HUES48 (cell line): Measurements from ENCODE around the gene CLEC4E.

Source experiments
- H3K27ac ChIP-seq: one replicate; pipeline ENCODE4 v1.7.0; 2013; ENCODE audit warnings: low read depth, low read length, inconsistent platforms
- H3K27me3 ChIP-seq: 2 replicates; pipeline ENCODE4 v1.6.1; 2013; ENCODE audit warnings: mild to moderate bottlenecking, low read length; ENCODE audit not compliant: control insufficient read depth, insufficient read depth
- H3K36me3 ChIP-seq: 2 replicates; pipeline ENCODE4 v1.6.1; 2013; ENCODE audit warnings: low read length; ENCODE audit not compliant: control insufficient read depth, insufficient read depth
- H3K4me1 ChIP-seq: 2 replicates; pipeline ENCODE4 v1.6.1; 2013; ENCODE audit warnings: mild to moderate bottlenecking, low read length; ENCODE audit not compliant: control insufficient read depth, insufficient read depth
- H3K4me3 ChIP-seq: 2 replicates; pipeline ENCODE4 v1.5.1; 2013; ENCODE audit warnings: mild to moderate bottlenecking, low read depth, low read length
- H3K9ac ChIP-seq: 2 replicates; pipeline ENCODE4 v1.6.1; 2013; ENCODE audit warnings: mild to moderate bottlenecking, low read depth, low read length, moderate library complexity
- H3K9me3 ChIP-seq: 2 replicates; pipeline ENCODE4 v1.6.1; 2013; ENCODE audit warnings: low read length; ENCODE audit not compliant: control insufficient read depth, insufficient read depth

CLEC4E gene

DNA sequence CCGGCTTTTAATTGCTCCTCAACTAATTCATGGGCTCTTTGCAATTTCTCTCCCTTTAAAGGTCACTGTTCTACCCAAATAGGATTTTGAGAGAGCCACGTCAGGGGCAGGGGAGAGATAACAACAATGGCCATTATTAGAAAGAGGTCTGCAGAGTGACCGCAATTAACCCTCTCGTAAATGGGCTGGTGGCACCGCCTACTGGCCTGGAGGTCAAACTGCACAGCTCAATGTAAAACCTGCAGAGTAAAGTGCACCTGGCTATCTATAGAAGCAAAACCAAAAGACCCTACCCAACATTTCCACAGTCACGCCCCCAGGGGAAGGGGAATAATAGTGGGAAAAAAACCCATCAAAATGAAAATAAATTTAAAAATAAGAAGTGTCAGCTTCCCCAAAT lies 21.6 kb upstream of the CLEC4E start:
- Histone ChIP-seq H3K4me1 (peaks cover 30% of the 10 kb centered on the region), H3K4me3 (no peak overlapping the region; the same call in 1 of the 2 replicates), H3K27ac (no peak overlapping the region), H3K9ac (no peak overlapping the region), H3K27me3 (no peaks in the 10 kb centered on the region), H3K9me3 (peaks cover 7% of the 10 kb centered on the region), H3K36me3 (no peaks in the 10 kb centered on the region)

DNA sequence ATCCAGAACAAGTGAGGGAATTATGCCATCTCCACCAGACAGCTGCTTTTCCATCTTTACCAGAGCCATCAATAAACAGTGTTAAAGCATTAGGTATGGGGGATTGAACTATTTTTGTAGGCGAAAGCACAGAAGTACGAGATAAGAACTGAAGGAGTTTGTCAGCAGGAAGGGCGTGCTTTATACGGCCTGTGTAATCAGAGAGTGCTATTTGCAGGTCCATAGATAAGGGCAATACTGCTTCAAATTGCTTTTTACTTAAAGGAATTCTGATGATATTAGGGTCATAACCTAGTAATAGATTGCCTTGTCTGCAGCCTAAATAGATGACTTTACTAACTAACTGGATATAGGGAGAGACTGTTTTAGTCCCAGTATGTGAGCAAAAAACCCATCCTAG lies 20.3 kb upstream of the CLEC4E start:
- no peaks in the 10 kb centered on the region for H3K36me3 ChIP-seq
- peaks cover 33% of the 10 kb centered on the region for H3K4me1 ChIP-seq
- 0 out of 2 replicates have a peak, but pooled peaks cover 5% of the 10 kb centered on the region for H3K9me3 ChIP-seq
- H3K4me3 ChIP-seq = no peak overlapping the region
- H3K9ac ChIP-seq = no peak overlapping the region
- no peak overlapping the region for H3K27ac ChIP-seq
- H3K27me3 ChIP-seq = no peaks in the 10 kb centered on the region

GRCh38 chr12:8559676-8560075 lies 19.0 kb upstream of the CLEC4E start:
- Histone ChIP-seq H3K9ac (no peak overlapping the region), H3K27ac (no peak overlapping the region), H3K9me3 (0 out of 2 replicates have a peak, but pooled peaks cover 5% of the 10 kb centered on the region), H3K27me3 (no peaks in the 10 kb centered on the region), H3K36me3 (no peaks in the 10 kb centered on the region), H3K4me3 (no peak overlapping the region), H3K4me1 (peaks cover 29% of the 10 kb centered on the region)

DNA sequence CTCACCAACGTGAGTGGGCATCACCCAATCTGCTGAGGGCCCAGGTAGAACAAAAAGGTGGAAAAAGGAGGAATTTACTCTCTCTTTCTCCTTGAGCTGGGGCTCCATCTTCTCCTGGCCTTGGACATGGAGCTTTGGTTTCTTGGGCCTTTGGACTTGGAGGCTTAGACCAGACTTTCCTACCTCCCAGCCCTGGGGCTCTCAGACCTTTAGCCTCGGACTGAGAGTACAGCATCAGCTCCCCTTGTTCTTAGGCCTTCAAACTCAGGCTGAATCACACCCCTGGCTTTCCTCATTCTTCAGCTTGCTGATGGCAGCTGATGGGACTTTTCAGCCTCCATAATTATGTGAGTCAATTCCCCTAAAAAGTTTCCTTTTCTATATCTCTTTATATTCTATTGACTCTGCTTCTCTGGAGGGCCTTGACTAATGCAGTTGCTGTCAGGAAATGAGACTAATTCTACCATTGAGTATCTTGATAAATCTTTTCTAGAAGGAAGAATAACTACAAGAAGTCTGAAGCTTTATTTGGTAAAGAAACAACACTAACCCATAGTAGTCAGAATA lies 15.9 kb upstream of the CLEC4E start:
- no peak overlapping the region for H3K27ac ChIP-seq
- H3K4me3 ChIP-seq = no peak overlapping the region
- no peaks in the 10 kb centered on the region for H3K9me3 ChIP-seq
- peaks cover 9% of the 10 kb centered on the region; the same call in 1 of the 2 replicates for H3K4me1 ChIP-seq
- H3K9ac ChIP-seq = no peak overlapping the region
- H3K36me3 ChIP-seq = no peaks in the 10 kb centered on the region
- H3K27me3 ChIP-seq = no peaks in the 10 kb centered on the region

DNA sequence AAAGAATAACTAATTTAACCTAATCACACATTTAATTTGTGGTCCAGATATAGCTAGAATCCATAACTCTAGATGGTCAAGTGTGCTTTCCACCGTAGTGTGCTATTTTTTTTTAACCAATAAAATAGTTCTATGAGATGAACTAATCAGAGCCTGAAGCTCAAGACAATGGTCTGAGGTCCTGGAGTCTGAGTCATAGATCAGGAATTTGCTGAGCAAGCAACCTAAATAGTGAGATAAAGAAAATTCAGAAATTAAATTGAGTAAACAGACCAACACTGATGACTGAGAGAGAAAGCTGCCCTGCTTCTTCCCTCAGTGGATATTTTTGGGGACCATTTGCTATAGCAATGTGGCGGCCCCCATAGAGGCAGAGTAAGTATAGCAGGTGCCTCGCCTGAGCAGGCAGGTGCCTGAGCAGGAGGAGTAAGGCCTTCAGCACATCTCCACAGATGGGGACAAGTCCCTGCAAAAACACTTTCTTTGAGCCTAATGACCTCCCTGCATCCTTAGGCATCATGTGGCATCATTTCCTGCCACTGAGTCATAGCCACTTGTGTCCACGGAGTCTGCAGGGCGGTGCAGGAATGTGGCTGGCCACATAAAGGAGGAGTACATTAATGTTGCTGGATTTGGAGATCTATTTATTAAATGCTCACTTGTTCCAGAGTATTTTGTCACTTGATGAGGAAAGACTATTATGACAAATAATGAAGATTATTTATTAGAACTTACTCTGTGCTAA lies 13.9 kb upstream of the CLEC4E start:
- Histone ChIP-seq H3K36me3 (no peaks in the 10 kb centered on the region), H3K9me3 (no peaks in the 10 kb centered on the region), H3K4me3 (no peak overlapping the region), H3K4me1 (peaks cover 9% of the 10 kb centered on the region; the same call in 1 of the 2 replicates), H3K9ac (no peak overlapping the region), H3K27me3 (no peaks in the 10 kb centered on the region), H3K27ac (no peak overlapping the region)

- Histone ChIP-seq H3K4me3 (no peak overlapping the region), H3K9me3 (no peaks in the 10 kb centered on the region), H3K27ac (no peak overlapping the region), H3K36me3 (no peaks in the 10 kb centered on the region), H3K27me3 (no peaks in the 10 kb centered on the region), H3K9ac (no peak overlapping the region), H3K4me1 (peaks cover 9% of the 10 kb centered on the region; the same call in 1 of the 2 replicates)
Observed at GRCh38 chr12:8553088-8553627, 12.5 kb upstream of the CLEC4E start.

- Histone ChIP-seq H3K9me3 (no peaks in the 10 kb centered on the region), H3K27me3 (no peaks in the 10 kb centered on the region), H3K4me1 (peaks cover 3% of the 10 kb centered on the region; the same call in 1 of the 2 replicates), H3K27ac (no peak overlapping the region), H3K36me3 (no peaks in the 10 kb centered on the region), H3K4me3 (no peak overlapping the region), H3K9ac (no peak overlapping the region)
Observed at GRCh38 chr12:8549381-8549780, 8.7 kb upstream of the CLEC4E start.

- no peak overlapping the region for H3K4me3 ChIP-seq
- H3K9me3 ChIP-seq = no peaks in the 10 kb centered on the region
- H3K9ac ChIP-seq = no peak overlapping the region
- no peaks in the 10 kb centered on the region for H3K27me3 ChIP-seq
- H3K4me1 ChIP-seq = peaks cover 4% of the 10 kb centered on the region; the same call in 1 of the 2 replicates
- H3K36me3 ChIP-seq = no peaks in the 10 kb centered on the region
- H3K27ac ChIP-seq = no peak overlapping the region
Observed at GRCh38 chr12:8548192-8548591, 7.5 kb upstream of the CLEC4E start.

DNA sequence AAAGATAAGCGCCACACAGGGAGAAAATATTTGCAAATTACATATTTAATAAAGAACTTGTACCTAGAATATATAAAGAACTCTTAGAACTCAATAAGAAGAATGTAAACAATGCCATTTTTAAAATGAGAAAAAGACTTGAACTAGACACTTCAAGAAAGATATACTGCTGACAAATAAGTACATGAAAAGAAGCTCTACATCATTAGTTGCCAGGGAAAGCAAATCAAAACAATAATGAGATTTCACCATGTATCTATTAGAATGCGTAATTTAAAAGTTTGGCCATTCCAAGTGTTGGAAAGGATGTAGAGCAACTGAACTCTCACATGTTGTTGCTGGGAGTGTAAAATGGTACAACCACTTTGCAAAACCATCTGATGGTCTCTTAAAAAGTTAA lies 6.9 kb upstream of the CLEC4E start:
- H3K9ac ChIP-seq = no peak overlapping the region
- no peaks in the 10 kb centered on the region for H3K36me3 ChIP-seq
- peaks cover 4% of the 10 kb centered on the region; the same call in 1 of the 2 replicates for H3K4me1 ChIP-seq
- H3K27ac ChIP-seq = no peak overlapping the region
- H3K9me3 ChIP-seq = no peaks in the 10 kb centered on the region
- H3K4me3 ChIP-seq = no peak overlapping the region
- no peaks in the 10 kb centered on the region for H3K27me3 ChIP-seq

DNA sequence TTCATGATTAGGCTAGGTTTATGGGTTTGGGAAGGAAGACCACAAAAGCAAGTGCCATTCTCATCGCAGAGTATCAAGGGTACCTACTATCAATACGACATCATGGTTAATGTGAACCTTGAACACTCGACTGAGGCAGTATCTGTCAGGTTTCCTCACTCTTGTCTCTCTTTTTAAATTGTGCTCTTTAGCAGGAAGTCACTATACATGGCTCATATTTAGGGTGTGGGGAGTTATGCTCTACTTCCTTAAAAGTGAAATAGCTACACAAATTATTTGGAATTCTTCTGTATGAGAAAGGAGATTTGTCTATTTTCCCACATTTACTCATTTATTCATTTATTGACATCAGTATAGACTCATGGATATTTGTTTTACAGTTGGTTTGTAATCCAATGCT lies 5.9 kb upstream of the CLEC4E start:
- no peak overlapping the region for H3K27ac ChIP-seq
- no peaks in the 10 kb centered on the region for H3K27me3 ChIP-seq
- no peak overlapping the region for H3K9ac ChIP-seq
- no peak overlapping the region for H3K4me3 ChIP-seq
- no peaks in the 10 kb centered on the region for H3K36me3 ChIP-seq
- H3K9me3 ChIP-seq = no peaks in the 10 kb centered on the region
- H3K4me1 ChIP-seq = peaks cover 4% of the 10 kb centered on the region; the same call in 1 of the 2 replicates

DNA sequence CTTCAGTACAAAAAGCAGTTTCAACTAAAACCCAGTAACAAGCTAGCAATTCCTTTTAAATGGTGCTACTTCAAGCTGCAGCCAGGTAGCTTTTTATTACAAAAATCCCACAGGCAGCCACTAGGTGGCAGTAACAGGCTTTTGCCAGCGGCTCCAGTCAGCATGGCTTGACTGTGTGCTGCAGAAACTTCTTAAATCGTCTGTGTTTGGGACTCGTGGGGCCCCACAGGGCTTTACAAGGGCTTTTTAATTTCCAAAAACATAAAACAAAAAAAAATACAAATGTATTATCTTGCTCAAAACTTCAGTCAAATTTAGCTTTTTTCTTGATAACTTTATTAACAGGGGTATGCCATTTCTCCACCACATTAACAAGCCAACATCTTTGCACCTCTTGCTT lies 3.6 kb upstream of the CLEC4E start:
- no peak overlapping the region for H3K27ac ChIP-seq
- no peak overlapping the region for H3K9ac ChIP-seq
- H3K36me3 ChIP-seq = no peaks in the 10 kb centered on the region
- H3K4me3 ChIP-seq = no peak overlapping the region
- no peaks in the 10 kb centered on the region for H3K27me3 ChIP-seq
- peaks cover 4% of the 10 kb centered on the region; the same call in 1 of the 2 replicates for H3K4me1 ChIP-seq
- H3K9me3 ChIP-seq = no peaks in the 10 kb centered on the region
